ENCODE measurements around the gene MED13L.

- TF ChIP-seq, protein P1, sequence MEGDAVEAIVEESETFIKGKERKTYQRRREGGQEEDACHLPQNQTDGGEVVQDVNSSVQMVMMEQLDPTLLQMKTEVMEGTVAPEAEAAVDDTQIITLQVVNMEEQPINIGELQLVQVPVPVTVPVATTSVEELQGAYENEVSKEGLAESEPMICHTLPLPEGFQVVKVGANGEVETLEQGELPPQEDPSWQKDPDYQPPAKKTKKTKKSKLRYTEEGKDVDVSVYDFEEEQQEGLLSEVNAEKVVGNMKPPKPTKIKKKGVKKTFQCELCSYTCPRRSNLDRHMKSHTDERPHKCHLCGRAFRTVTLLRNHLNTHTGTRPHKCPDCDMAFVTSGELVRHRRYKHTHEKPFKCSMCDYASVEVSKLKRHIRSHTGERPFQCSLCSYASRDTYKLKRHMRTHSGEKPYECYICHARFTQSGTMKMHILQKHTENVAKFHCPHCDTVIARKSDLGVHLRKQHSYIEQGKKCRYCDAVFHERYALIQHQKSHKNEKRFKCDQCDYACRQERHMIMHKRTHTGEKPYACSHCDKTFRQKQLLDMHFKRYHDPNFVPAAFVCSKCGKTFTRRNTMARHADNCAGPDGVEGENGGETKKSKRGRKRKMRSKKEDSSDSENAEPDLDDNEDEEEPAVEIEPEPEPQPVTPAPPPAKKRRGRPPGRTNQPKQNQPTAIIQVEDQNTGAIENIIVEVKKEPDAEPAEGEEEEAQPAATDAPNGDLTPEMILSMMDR (IDR thresholded peaks at IDR 0.05; ENCODE audit: control extremely low read depth in 1 of 3, insufficient read depth in 1 of 3, low read depth in 1 of 3, low read length in 3 of 3) = no peak
- TF ChIP-seq EP300 (IDR thresholded peaks at IDR 0.05; ENCODE audit: borderline replicate concordance in 1 of 2, low read depth in 2 of 2, low read length in 2 of 2) (no peak), FOSL1 (IDR thresholded peaks at IDR 0.05; ENCODE audit: insufficient read depth, low read depth, low read length) (no peak), EZH2 (IDR thresholded peaks at IDR 0.05; ENCODE audit: low read depth, low read length, severe bottlenecking) (no peak), TAF1 (IDR thresholded peaks at IDR 0.05; ENCODE audit: low read depth, low read length) (no peak), RBBP5 (IDR thresholded peaks at IDR 0.05; ENCODE audit: borderline replicate concordance, low read depth, low read length) (no peak), POLR2A (IDR thresholded peaks at IDR 0.05; ENCODE audit: control extremely low read depth in 1 of 2, low read depth in 2 of 2, low read length in 2 of 2) (no peak), NRF1 (IDR thresholded peaks at IDR 0.05; ENCODE audit: low read depth, low read length) (no peak), RAD21 (IDR thresholded peaks at IDR 0.05 in 1 of 2, conservative IDR thresholded peaks at IDR 0.05 in 1 of 2; ENCODE audit: low read depth in 2 of 2, low read length in 2 of 2) (no peak)
Measured at GRCh38 chr12:116317139-116317538, 39.6 kb upstream of the MED13L start.
